HepG2 (cell line): Measurements from ENCODE around the gene SH3GL1. TPM values are rescaled to one million over a fixed set of nuclear protein-coding genes. Genes with fewer than 3 reads are reported as not detected.
A peak's percentile ranks its signal among the peaks of the same experiment; 100 is the strongest.

Experiments used
- ATRX ChIP-seq: sonication (generic); formaldehyde crosslinking; IDR thresholded peaks from 2 replicates; pipeline ENCODE4 v1.4.0; 2020; ENCODE audit warnings: missing genetic modification reagents, borderline replicate concordance
- BHLHE40 ChIP-seq: IDR thresholded peaks from 2 replicates; pipeline ENCODE4 v1.6.1; 2011; ENCODE audit warnings: low read length, improper control_type of control experiment
- FOXK1 ChIP-seq: sonication (generic); formaldehyde crosslinking; IDR thresholded peaks from 2 replicates; pipeline ENCODE4 v1.4.0; 2020; ENCODE audit warnings: low read depth, missing genetic modification reagents, borderline replicate concordance
- KDM5B ChIP-seq: sonication (generic); formaldehyde crosslinking; IDR thresholded peaks from 2 replicates; pipeline ENCODE4 v1.4.0; 2020; ENCODE audit warnings: missing genetic modification reagents, mild to moderate bottlenecking, borderline replicate concordance
- KLF15 ChIP-seq: sonication (generic); formaldehyde crosslinking; IDR thresholded peaks from 2 replicates; pipeline ENCODE4 v1.8.1; 2023; ENCODE audit warnings: borderline replicate concordance, mild to moderate bottlenecking, inconsistent platforms, missing genetic modification reagents, mixed read lengths
- MAFF ChIP-seq: IDR thresholded peaks from 2 replicates; pipeline ENCODE4 v1.6.1; 2011; ENCODE audit warnings: low read depth, low read length, improper control_type of control experiment
- MAFG ChIP-seq: sonication (generic); formaldehyde crosslinking; IDR thresholded peaks from 2 replicates; pipeline ENCODE4 v1.5.1; 2020; ENCODE audit warnings: mild to moderate bottlenecking, missing genetic modification reagents
- MTA3 ChIP-seq: sonication (generic); formaldehyde crosslinking; IDR thresholded peaks from 2 replicates; pipeline ENCODE4 v1.4.0; 2020; ENCODE audit warnings: missing genetic modification reagents
- PCBP1 ChIP-seq: fragments of 200-400 bp; formaldehyde crosslinking; IDR thresholded peaks from 2 replicates; pipeline ENCODE4 v1.6.1; 2017; ENCODE audit warnings: mild to moderate bottlenecking, low read depth, low read length, borderline replicate concordance
- PRPF4 ChIP-seq: fragments of 200-400 bp; formaldehyde crosslinking; IDR thresholded peaks from 2 replicates; pipeline ENCODE4 v1.6.1; 2016; ENCODE audit warnings: low read length, low read depth; ENCODE audit not compliant: poor library complexity, severe bottlenecking
- RFX1 ChIP-seq: fragments of 450-650 bp; IDR thresholded peaks from 2 replicates; pipeline ENCODE4 v1.6.1; 2017
- TARDBP ChIP-seq: sonication (generic); formaldehyde crosslinking; IDR thresholded peaks from 2 replicates; pipeline ENCODE4 v1.8.0; 2022; ENCODE audit warnings: mild to moderate bottlenecking, missing genetic modification reagents
- XBP1 ChIP-seq: sonication (generic); formaldehyde crosslinking; IDR thresholded peaks from 2 replicates; pipeline ENCODE4 v1.5.0; 2020; ENCODE audit warnings: missing genetic modification reagents
- ZFP36L1 ChIP-seq: sonication (generic); formaldehyde crosslinking; IDR thresholded peaks from 2 replicates; pipeline ENCODE4 v1.8.0; 2022; ENCODE audit warnings: mild to moderate bottlenecking, missing genetic modification reagents, moderate library complexity
- ZNF10 ChIP-seq: sonication (generic); formaldehyde crosslinking; IDR thresholded peaks from 2 replicates; pipeline ENCODE4 v1.4.0; 2020; ENCODE audit warnings: mild to moderate bottlenecking, low read depth, missing genetic modification reagents, borderline replicate concordance
- ZNF17 ChIP-seq: sonication (generic); formaldehyde crosslinking; IDR thresholded peaks from 2 replicates; pipeline ENCODE4 v1.5.0; 2020; ENCODE audit warnings: mild to moderate bottlenecking, missing genetic modification reagents
- ZNF180 ChIP-seq: sonication (generic); formaldehyde crosslinking; IDR thresholded peaks from 2 replicates; pipeline ENCODE4 v1.4.0; 2020; ENCODE audit warnings: low read depth, missing genetic modification reagents, borderline replicate concordance
- ZNF570 ChIP-seq: sonication (generic); formaldehyde crosslinking; IDR thresholded peaks from 2 replicates; pipeline ENCODE4 v1.4.0; 2020; ENCODE audit warnings: mild to moderate bottlenecking, missing genetic modification reagents, borderline replicate concordance
- ZNF646 ChIP-seq: sonication (generic); formaldehyde crosslinking; IDR thresholded peaks from 2 replicates; pipeline ENCODE4 v1.9.0; 2021; ENCODE audit warnings: mild to moderate bottlenecking, missing genetic modification reagents
- ZNF672 ChIP-seq: sonication (generic); formaldehyde crosslinking; IDR thresholded peaks from 2 replicates; pipeline ENCODE4 v1.8.1; 2022; ENCODE audit warnings: missing genetic modification reagents
- polyA plus RNA-seq, 8 experiments: library from polyadenylated mRNA; depleted of rRNA in 3 of 8; stranded (reverse) in 7 of 8; unstranded in 1 of 8; fragments of >200 nt; fragmentation: Illumina TruSeq in 4 of 8; extraction: Trizol in 4 of 8; gene quantifications; 2 replicates each; pipeline versions ENCODE4 v1.2.1 to v1.2.3, GENCODE V29; 2011 to 2016; ENCODE audit warnings: low read depth in 4 of 8, missing spikeins in 1 of 8, mixed read lengths in 1 of 8; ENCODE audit not compliant: insufficient read depth in 1 of 8
- total RNA-seq, 5 experiments: library from RNA; depleted of rRNA; stranded (reverse); fragments of >200 nt; fragmentation: Illumina TruSeq; extraction: Trizol; gene quantifications; 2 replicates each; pipeline ENCODE4 v1.2.3, GENCODE V29; 2016; ENCODE audit warnings: low read depth in 1 of 5
- TF ChIP-seq, protein P1 (sequence below): sonication (generic); formaldehyde crosslinking; IDR thresholded peaks from 2 replicates; pipeline ENCODE4 v1.5.0; 2020; ENCODE audit warnings: mild to moderate bottlenecking, low read depth, missing genetic modification reagents, borderline replicate concordance

Gene SH3GL1
- total and polyA plus RNA-seq, 2 of the 13 experiments (the other 11 are each of a cell fraction or from before 2014, with no cell fraction given), result 33.0 to 45.1 TPM

DNA sequence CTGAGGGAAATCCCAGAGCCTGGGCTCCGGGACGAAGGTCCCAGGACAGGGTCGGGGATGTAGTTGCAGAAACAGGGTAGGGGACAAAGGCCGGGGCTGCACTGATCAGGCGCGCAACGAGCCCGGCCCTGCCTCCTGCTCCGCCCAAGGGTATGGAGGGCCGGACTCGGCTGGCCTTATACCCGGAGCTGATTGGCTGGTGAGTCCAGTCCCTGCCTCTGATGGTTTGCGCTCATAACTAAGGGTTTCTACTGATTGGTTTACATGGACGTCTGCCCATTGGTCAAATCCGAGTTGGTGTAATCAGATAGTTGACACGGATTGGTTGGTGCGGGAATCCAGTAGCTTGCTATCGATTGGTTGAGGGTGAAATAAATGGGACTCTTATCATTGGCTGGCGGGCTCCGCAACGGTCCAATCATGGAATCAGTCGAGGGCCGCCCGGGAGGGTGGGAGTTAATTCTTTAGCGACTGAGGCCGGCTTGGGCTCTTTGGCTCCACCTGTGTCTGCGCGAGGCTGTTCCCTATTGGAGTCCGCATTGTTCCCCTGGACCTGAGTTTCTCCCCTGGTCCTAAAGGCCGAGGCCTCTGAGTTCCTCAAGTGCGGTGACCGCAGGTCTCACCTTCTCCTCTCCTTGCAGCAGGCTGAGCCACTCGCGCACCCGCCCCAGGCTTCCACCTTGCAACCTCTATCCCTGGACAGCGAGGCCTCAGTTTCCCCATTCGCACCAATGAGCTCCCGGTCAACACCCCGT lies 57.6 kb downstream of the SH3GL1 start (continued):
- TF ChIP-seq ZNF646 (CRISPR knock-in tag) (no peak), XBP1 (no peak), KLF15 (CRISPR knock-in tag) (no peak), PRPF4 (no peak), PCBP1 (0 out of 2 replicates have a peak, but pooled peaks have one; percentile 47), ZNF672 (CRISPR knock-in tag) (no peak), ZNF180 (no peak), BHLHE40 (no peak), ZFP36L1 (CRISPR knock-in tag) (peak; percentile 74), RFX1 (no peak), ZNF17 (no peak), KDM5B (CRISPR knock-in tag) (peak; percentile 65; the same call in 1 of the 2 replicates), ZNF570 (CRISPR knock-in tag) (no peak), TARDBP (CRISPR knock-in tag) (peak; percentile 68; the same call in 1 of the 2 replicates), MAFF (no peak), ZNF10 (no peak), ATRX (CRISPR knock-in tag) (0 out of 2 replicates have a peak, but pooled peaks have one; percentile 37), MTA3 (CRISPR knock-in tag) (no peak), MAFG (no peak), FOXK1 (0 out of 2 replicates have a peak, but pooled peaks have one; percentile 17)
- TF ChIP-seq, protein P1, sequence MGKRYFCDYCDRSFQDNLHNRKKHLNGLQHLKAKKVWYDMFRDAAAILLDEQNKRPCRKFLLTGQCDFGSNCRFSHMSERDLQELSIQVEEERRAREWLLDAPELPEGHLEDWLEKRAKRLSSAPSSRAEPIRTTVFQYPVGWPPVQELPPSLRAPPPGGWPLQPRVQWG, result no peak
